Right atrium auricular region (tissue), 2 donors: Measurements from ENCODE around the gene PXDN. TPM values are rescaled to one million over a fixed set of nuclear protein-coding genes. Genes with fewer than 3 reads are reported as not detected.

Experiments used
- DNase-seq: peaks from one replicate; pipeline ENCODE4 v3.0.0-alpha.2; 2019; ENCODE audit warnings: low spot score
- H3K27ac ChIP-seq, 2 donors: fragments of 200-600 bp; sonication (generic); 1 replicate in 1 of 2; 2 replicates in 1 of 2; pipeline ENCODE4 v1.5.1; 2016 to 2019
- H3K27me3 ChIP-seq, 2 donors: fragments of 200-600 bp; sonication (generic); one replicate each; pipeline versions ENCODE4 v1.5.1 to v1.6.0; 2017 to 2019
- H3K36me3 ChIP-seq: fragments of 200-600 bp; sonication (generic); one replicate; pipeline ENCODE4 v1.5.1; 2016
- H3K4me1 ChIP-seq, 2 donors: fragments of 200-600 bp; sonication (generic); one replicate each; pipeline versions ENCODE4 v1.5.1 to v1.6.0; 2017 to 2019
- H3K4me3 ChIP-seq, 2 donors: fragments of 200-600 bp; sonication (generic); 1 replicate in 1 of 2; 2 replicates in 1 of 2; pipeline ENCODE4 v1.5.1; 2017 to 2019; ENCODE audit warnings: mild to moderate bottlenecking in 1 of 2, moderate library complexity in 1 of 2
- H3K9me3 ChIP-seq, 2 donors: fragments of 200-600 bp; sonication (generic); one replicate each; pipeline ENCODE4 v1.5.1; 2019
- CTCF ChIP-seq, 2 donors: fragments of 200-600 bp; sonication (generic); IDR thresholded peaks; one replicate each; pipeline ENCODE4 v1.5.1; 2019; ENCODE audit warnings: antibody characterized with exemption in 2 of 2
- total RNA-seq, 2 donors: library from RNA; depleted of rRNA; stranded (reverse); fragments of >200 nt; gene quantifications; one replicate each; pipeline ENCODE4 v1.1.0, GENCODE V29; 2016

The PXDN gene
- total RNA-seq, 2 donors from 2014 or later = 25.4 to 26.9 TPM

GRCh38 chr2:1606421-1607235 lies 137.7 kb downstream of the PXDN start:
- H3K27me3 ChIP-seq = no peaks in the 10 kb centered on the region
- no peaks in the 10 kb centered on the region for H3K36me3 ChIP-seq
- H3K4me1 ChIP-seq = peaks cover 0 to 26% of the 10 kb centered on the region in 2 donors
- no peaks in the 10 kb centered on the region for H3K9me3 ChIP-seq
- H3K27ac ChIP-seq = peak overlapping the region; percentile 69 to 75
- no peak for DNase-seq
- no peak for TF ChIP-seq CTCF (IDR thresholded peaks at IDR 0.05)
- H3K4me3 ChIP-seq = no peak overlapping the region

- Histone ChIP-seq H3K36me3 (no peaks in the 10 kb centered on the region), H3K27me3 (no peaks in the 10 kb centered on the region), H3K9me3 (no peaks in the 10 kb centered on the region), H3K27ac (peak overlapping the region; percentile 69 to 75), H3K4me3 (no peak overlapping the region), H3K4me1 (peaks cover 0 to 32% of the 10 kb centered on the region in 2 donors)
- no peak for DNase-seq
- no peak for TF ChIP-seq CTCF (IDR thresholded peaks at IDR 0.05)
These were observed 138.3 kb downstream of the PXDN start for GRCh38 chr2:1606046-1606400.

- peak; percentile 81 for DNase-seq
- H3K27me3 ChIP-seq = no peaks in the 10 kb centered on the region
- no peak for TF ChIP-seq CTCF (IDR thresholded peaks at IDR 0.05)
- H3K4me3 ChIP-seq = no peak overlapping the region
- H3K4me1 ChIP-seq = peaks cover 0 to 39% of the 10 kb centered on the region in 2 donors
- peak overlapping the region; percentile 69 to 75 for H3K27ac ChIP-seq
- H3K9me3 ChIP-seq = no peaks in the 10 kb centered on the region
- no peaks in the 10 kb centered on the region for H3K36me3 ChIP-seq
These were observed 138.9 kb downstream of the PXDN start for GRCh38 chr2:1605102-1606045.

- TF ChIP-seq CTCF (IDR thresholded peaks at IDR 0.05) = no peak
- Histone ChIP-seq H3K4me1 (peaks cover 0 to 41% of the 10 kb centered on the region in 2 donors), H3K27ac (no peak overlapping the region), H3K4me3 (no peak overlapping the region), H3K36me3 (no peaks in the 10 kb centered on the region), H3K9me3 (no peaks in the 10 kb centered on the region), H3K27me3 (no peaks in the 10 kb centered on the region)
- no peak for DNase-seq
These were observed 140.8 kb downstream of the PXDN start for GRCh38 chr2:1603521-1603920.

- TF ChIP-seq CTCF (IDR thresholded peaks at IDR 0.05) = no peak
- Histone ChIP-seq H3K36me3 (no peaks in the 10 kb centered on the region), H3K27ac (no peak overlapping the region), H3K9me3 (no peaks in the 10 kb centered on the region), H3K27me3 (no peaks in the 10 kb centered on the region), H3K4me3 (no peak overlapping the region), H3K4me1 (peaks cover 0 to 41% of the 10 kb centered on the region in 2 donors)
- DNase-seq = no peak
These were observed 141.3 kb downstream of the PXDN start for GRCh38 chr2:1603059-1603458.
